H1 (cell line): Measurements from ENCODE around the gene CIB2. TPM values are rescaled to one million over a fixed set of nuclear protein-coding genes. Genes with fewer than 3 reads are reported as not detected.

Source experiments
- CTCF ChIA-PET: fragments of 300-600 bp; sonication (Branson Sonifier 250); formaldehyde crosslinking; loops from one replicate; lab custom pipeline; 2021; ENCODE audit not compliant: partially characterized antibody; lab: Charles Lee
- POLR2A ChIA-PET: fragments of 300-600 bp; sonication (Branson Sonifier 250); formaldehyde crosslinking; loops from one replicate; lab custom pipeline; 2021; ENCODE audit warnings: inconsistent platforms; ENCODE audit not compliant: partially characterized antibody; lab: Charles Lee
- DNase-seq, 2 experiments: peaks; one replicate each; pipeline versions ENCODE4 v3.0.0 to v3.0.0-alpha.2; 2010 to 2022; ENCODE audit warnings: low spot score in 2 of 2, low read depth in 1 of 2, mixed read lengths in 1 of 2
- FAIRE-seq: peaks from 2 replicates; lab custom pipeline; 2011; peaks lifted over from hg19 to GRCh38; lab: Jason Lieb, UNC
- H2AFZ ChIP-seq: 2 replicates; pipeline ENCODE4 v1.8.1; 2012; ENCODE audit warnings: low read length, inconsistent platforms
- H2AK5ac ChIP-seq: 2 replicates; pipeline ENCODE4 v1.6.1; 2013; ENCODE audit warnings: low read depth, low read length
- H2BK120ac ChIP-seq: replicated peaks from 2 replicates; pipeline ENCODE3; 2013; ENCODE audit warnings: low read depth, low read length, inconsistent platforms
- H2BK12ac ChIP-seq: 2 replicates; pipeline ENCODE4 v1.6.1; 2013; ENCODE audit warnings: low read depth, low read length
- H2BK15ac ChIP-seq: 2 replicates; pipeline ENCODE4 v1.6.1; 2013; ENCODE audit warnings: low read length
- H2BK20ac ChIP-seq: 2 replicates; pipeline ENCODE4 v1.6.1; 2013; ENCODE audit warnings: low read length
- H2BK5ac ChIP-seq: 2 replicates; pipeline ENCODE4 v1.6.1; 2013; ENCODE audit warnings: low read depth, low read length
- H3K14ac ChIP-seq: 2 replicates; pipeline ENCODE4 v1.6.1; 2013; ENCODE audit warnings: inconsistent platforms; ENCODE audit not compliant: insufficient read length
- H3K18ac ChIP-seq: 2 replicates; pipeline ENCODE4 v1.6.1; 2013; ENCODE audit warnings: low read length; ENCODE audit errors: extremely low read depth
- H3K23ac ChIP-seq: 2 replicates; pipeline ENCODE4 v1.6.1; 2013; ENCODE audit warnings: inconsistent platforms; ENCODE audit not compliant: insufficient read length
- H3K23me2 ChIP-seq: 2 replicates; pipeline ENCODE4 v1.6.1; 2013; ENCODE audit warnings: low read depth, low read length
- H3K27ac ChIP-seq: 2 replicates; pipeline ENCODE4 v1.6.1; 2011; ENCODE audit warnings: low read depth, low read length, inconsistent platforms
- H3K27me3 ChIP-seq, 4 experiments: replicated peaks in 1 of 4; 1 replicate in 1 of 4; 2 replicates in 3 of 4; pipeline versions ENCODE4 v1.6.1 to v1.8.1; 2011 to 2013; ENCODE audit warnings: low read length in 3 of 4, mild to moderate bottlenecking in 3 of 4, inconsistent platforms in 2 of 4, mixed read lengths in 2 of 4, moderate library complexity in 1 of 4; ENCODE audit not compliant: control insufficient read depth in 3 of 4, insufficient read depth in 3 of 4; ENCODE audit errors: extremely low read depth in 1 of 4
- H3K36me3 ChIP-seq, 4 experiments: 2 replicates each; pipeline versions ENCODE4 v1.6.1 to v1.8.1; 2011 to 2013; ENCODE audit warnings: mild to moderate bottlenecking in 4 of 4, low read length in 3 of 4, moderate library complexity in 2 of 4, control low read depth in 1 of 4, inconsistent platforms in 1 of 4; ENCODE audit not compliant: insufficient read depth in 4 of 4, control insufficient read depth in 2 of 4
- H3K4ac ChIP-seq: replicated peaks from 2 replicates; pipeline ENCODE3; 2013; ENCODE audit warnings: low read length, low read depth, mixed read lengths, inconsistent platforms; ENCODE audit not compliant: insufficient read length
- H3K4me1 ChIP-seq, 4 experiments: replicated peaks in 1 of 4; 1 replicate in 1 of 4; 2 replicates in 3 of 4; pipeline versions ENCODE4 v1.6.1 to v1.8.1; 2011 to 2013; ENCODE audit warnings: low read length in 3 of 4, inconsistent platforms in 2 of 4, mixed read lengths in 1 of 4; ENCODE audit not compliant: insufficient read depth in 4 of 4, control insufficient read depth in 3 of 4
- H3K4me2 ChIP-seq, 2 experiments: 2 replicates each; pipeline versions ENCODE4 v1.6.1 to v1.8.1; 2011 to 2013; ENCODE audit warnings: low read depth in 2 of 2, low read length in 2 of 2, control low read depth in 1 of 2, inconsistent platforms in 1 of 2, mild to moderate bottlenecking in 1 of 2; ENCODE audit not compliant: insufficient read depth in 1 of 2
- H3K4me3 ChIP-seq, 4 experiments: fragments of 200-600, 300-600 bp in 1 of 4; sonication (generic), shearing (Covaris generic), sonication (Bioruptor Twin) in 1 of 4; 2 replicates each; pipeline versions ENCODE4 v1.5.1 to v1.8.1; 2011 to 2016; ENCODE audit warnings: low read length in 4 of 4, low read depth in 3 of 4, control low read depth in 2 of 4, inconsistent platforms in 2 of 4, mild to moderate bottlenecking in 2 of 4, mixed read lengths in 1 of 4, moderate library complexity in 1 of 4; ENCODE audit not compliant: insufficient read depth in 2 of 4; ENCODE audit errors: extremely low read depth in 1 of 4
- H3K56ac ChIP-seq: replicated peaks from 2 replicates; pipeline ENCODE3; 2013; ENCODE audit warnings: low read depth, mild to moderate bottlenecking, mixed read lengths, low read length, inconsistent platforms; ENCODE audit not compliant: insufficient read length
- H3K79me1 ChIP-seq: 2 replicates; pipeline ENCODE4 v1.6.1; 2013; ENCODE audit warnings: low read depth, low read length, control low read depth
- H3K79me2 ChIP-seq, 2 experiments: 2 replicates each; pipeline versions ENCODE4 v1.6.1 to v1.8.1; 2012 to 2013; ENCODE audit warnings: low read length in 2 of 2, mild to moderate bottlenecking in 2 of 2, inconsistent platforms in 1 of 2; ENCODE audit not compliant: insufficient read depth in 2 of 2, control insufficient read depth in 1 of 2
- H3K9ac ChIP-seq, 4 experiments: replicated peaks in 1 of 4; 1 replicate in 1 of 4; 2 replicates in 3 of 4; pipeline versions ENCODE4 v1.6.1 to v1.8.1; 2011 to 2013; ENCODE audit warnings: low read depth in 3 of 4, low read length in 3 of 4, control low read depth in 2 of 4, mild to moderate bottlenecking in 2 of 4, moderate library complexity in 2 of 4, inconsistent platforms in 1 of 4; ENCODE audit errors: extremely low read depth in 1 of 4
- H3K9me3 ChIP-seq, 2 experiments: 2 replicates each; pipeline versions ENCODE4 v1.6.1 to v1.8.1; 2012 to 2013; ENCODE audit warnings: mild to moderate bottlenecking in 2 of 2, moderate library complexity in 2 of 2, control low read depth in 1 of 2, inconsistent platforms in 1 of 2, low read depth in 1 of 2, low read length in 1 of 2, mixed read lengths in 1 of 2; ENCODE audit not compliant: insufficient read depth in 2 of 2
- H4K20me1 ChIP-seq, 2 experiments: replicated peaks in 1 of 2; 2 replicates each; pipeline versions ENCODE3 to v1.8.1; 2011 to 2013; ENCODE audit warnings: inconsistent platforms in 2 of 2, low read length in 2 of 2, mild to moderate bottlenecking in 1 of 2; ENCODE audit not compliant: insufficient read depth in 2 of 2, control insufficient read depth in 1 of 2
- H4K5ac ChIP-seq: 2 replicates; pipeline ENCODE4 v1.6.1; 2013; ENCODE audit warnings: low read length, low read depth, mixed read lengths, inconsistent platforms; ENCODE audit not compliant: insufficient read length
- H4K8ac ChIP-seq: 2 replicates; pipeline ENCODE4 v1.8.0; 2013; ENCODE audit warnings: mild to moderate bottlenecking, moderate library complexity, low read length, inconsistent platforms; ENCODE audit not compliant: insufficient read depth; ENCODE audit errors: extremely low read depth
- H4K91ac ChIP-seq: replicated peaks from 2 replicates; pipeline ENCODE3; 2013; ENCODE audit warnings: low read length, mixed read lengths, inconsistent platforms; ENCODE audit not compliant: insufficient read length
- BACH1 ChIP-seq: IDR thresholded peaks from 2 replicates; pipeline ENCODE4 v1.6.1; 2012; ENCODE audit warnings: low read length, improper control_type of control experiment
- CHD1 ChIP-seq: IDR thresholded peaks from 2 replicates; pipeline ENCODE4 v1.6.1; 2012; ENCODE audit warnings: low read depth, low read length, improper control_type of control experiment
- EP300 ChIP-seq, 2 experiments: IDR thresholded peaks; 1 replicate in 1 of 2; 2 replicates in 1 of 2; pipeline ENCODE4 v1.6.1; 2011 to 2012; ENCODE audit warnings: low read depth in 2 of 2, low read length in 2 of 2, mild to moderate bottlenecking in 2 of 2, borderline replicate concordance in 1 of 2, inconsistent platforms in 1 of 2, moderate library complexity in 1 of 2
- GABPA ChIP-seq: IDR thresholded peaks from 2 replicates; pipeline ENCODE4 v1.6.1; 2011; ENCODE audit warnings: mild to moderate bottlenecking, low read length, moderate library complexity, borderline replicate concordance; ENCODE audit not compliant: insufficient read depth
- GTF2F1 ChIP-seq: IDR thresholded peaks from 2 replicates; pipeline ENCODE4 v1.6.1; 2012; ENCODE audit warnings: low read depth, low read length, improper control_type of control experiment, borderline replicate concordance
- HDAC2 ChIP-seq, 2 experiments: fragments of 300-600 bp in 1 of 2; sonication (generic) in 1 of 2; IDR thresholded peaks; 2 replicates each; pipeline ENCODE4 v1.6.1; 2011 to 2012; ENCODE audit warnings: low read depth in 2 of 2, low read length in 2 of 2, mild to moderate bottlenecking in 2 of 2, moderate library complexity in 2 of 2, borderline replicate concordance in 1 of 2, inconsistent platforms in 1 of 2
- KDM1A ChIP-seq: fragments of 200-600, 300-600 bp; sonication (generic); IDR thresholded peaks from 2 replicates; pipeline ENCODE4 v1.7.1; 2016; ENCODE audit warnings: mild to moderate bottlenecking, low read length, borderline replicate concordance
- KDM5A ChIP-seq: fragments of 200-600 bp; IDR thresholded peaks from 2 replicates; pipeline ENCODE4 v1.7.1; 2012; ENCODE audit warnings: mild to moderate bottlenecking, low read length, inconsistent platforms, mixed read lengths
- RAD21 ChIP-seq, 2 experiments: IDR thresholded peaks in 1 of 2; conservative IDR thresholded peaks in 1 of 2; 2 replicates each; pipeline ENCODE4 v1.6.1; 2011; ENCODE audit warnings: low read depth in 2 of 2, low read length in 2 of 2, improper control_type of control experiment in 1 of 2, inconsistent platforms in 1 of 2, mild to moderate bottlenecking in 1 of 2, moderate library complexity in 1 of 2
- RFX5 ChIP-seq: IDR thresholded peaks from 2 replicates; pipeline ENCODE4 v1.6.1; 2011; ENCODE audit warnings: low read depth, low read length, improper control_type of control experiment, borderline replicate concordance
- SIX5 ChIP-seq: IDR thresholded peaks from 2 replicates; pipeline ENCODE4 v1.6.1; 2011; ENCODE audit warnings: mild to moderate bottlenecking, low read depth, low read length
- SP2 ChIP-seq: IDR thresholded peaks from 2 replicates; pipeline ENCODE4 v1.6.1; 2012; ENCODE audit warnings: mild to moderate bottlenecking, low read length, inconsistent platforms
- SRF ChIP-seq: IDR thresholded peaks from 2 replicates; pipeline ENCODE4 v1.6.1; 2011; ENCODE audit warnings: mild to moderate bottlenecking, low read depth, low read length, moderate library complexity
- WGBS, 2 experiments: shearing (Covaris generic) in 1 of 2; methylation state at CpG; one replicate each; pipeline versions ENCODE4 v1.1.6 to v1.1.7; 2013 to 2015; ENCODE audit warnings: low lambda C conversion rate in 2 of 2, mixed read lengths in 2 of 2, inconsistent platforms in 1 of 2, low coverage in 1 of 2, missing lambda C conversion rate in 1 of 2; ENCODE audit not compliant: insufficient replicate concordance in 2 of 2, insufficient coverage in 1 of 2, insufficient read length in 1 of 2; ENCODE audit errors: extremely low coverage in 1 of 2, missing lambda C conversion rate in 1 of 2; 5-methylcytosine and 5-hydroxymethylcytosine counted together
- polyA plus RNA-seq, 7 experiments: library from polyadenylated mRNA; depleted of rRNA in 3 of 7; stranded (reverse) in 5 of 7; unstranded in 2 of 7; fragments of >200 nt in 5 of 7; fragments of 200-250 nt in 2 of 7; gene quantifications; 1 replicate in 5 of 7; 2 replicates in 1 of 7; 4 replicates in 1 of 7; pipeline versions ENCODE4 v1.2.1 to v1.2.3, GENCODE V29; 2011 to 2013; ENCODE audit warnings: missing spikeins in 2 of 7, mixed read lengths in 2 of 7
- total RNA-seq: library from RNA; stranded (reverse); fragmentation: NEBNext Ultra II Directional; extraction: Animal tissue kit (Norgen Biotek cat#: 25700); gene quantifications from 2 replicates; pipeline ENCODE4 v1.2.1, GENCODE V29; 2021

Gene CIB2
- total and polyA plus RNA-seq, 2 of the 8 experiments (the other 6 are each of a cell fraction or from before 2014, with no cell fraction given): 41.5 to 45.8 TPM

- POLR2A ChIA-PET: interaction anchor here (1.7 kb wide), 1 partner anchor 17 kb away, joined by 5 read pairs; no protein-coding TSS in a partner anchor
- 97% methylated on average over 2 of the region's 2 CpGs; no CpG with 5 or more reads in 1 of the 2 experiments for WGBS, 2 experiments
- DNase-seq (no peak), FAIRE-seq (no peak)
- no peak overlapping the region for H2AK5ac ChIP-seq
- H4K20me1 ChIP-seq: no peaks in the 10 kb centered on the region
- H3K56ac ChIP-seq: no peak overlapping the region
- H2BK120ac ChIP-seq: no peak overlapping the region
- no peak overlapping the region for H2BK12ac ChIP-seq
- CTCF ChIA-PET: interaction anchor here (0.6 to 16.8 kb wide), 9 partner anchors 12 to 328 kb away, joined by 3 to 226 read pairs (median 3); no protein-coding TSS in a partner anchor
- peaks cover 0 to 4% (median 1%) of the 10 kb centered on the region in 4 experiments; a peak in 2 of 8 replicates for H3K36me3 ChIP-seq
- no peak overlapping the region for H2AFZ ChIP-seq
- H3K9ac ChIP-seq: no peak overlapping the region
- H3K4me2 ChIP-seq: no peak overlapping the region
- no peak overlapping the region for H4K5ac ChIP-seq
- no peak overlapping the region for H3K27ac ChIP-seq
- H4K8ac ChIP-seq: no peak overlapping the region
- no peak overlapping the region for H2BK15ac ChIP-seq
- no peak overlapping the region for H2BK20ac ChIP-seq
- no peak overlapping the region for H3K23ac ChIP-seq
- no peak overlapping the region for H3K14ac ChIP-seq
- no peak overlapping the region for H3K4ac ChIP-seq
- no peaks in the 10 kb centered on the region for H3K23me2 ChIP-seq
- no peaks in the 10 kb centered on the region for H3K79me1 ChIP-seq
- no peaks in the 10 kb centered on the region for H3K79me2 ChIP-seq
- H3K18ac ChIP-seq: no peak overlapping the region
- H4K91ac ChIP-seq: no peak overlapping the region
- H3K27me3 ChIP-seq: no peaks in the 10 kb centered on the region
- no peaks in the 10 kb centered on the region for H3K4me1 ChIP-seq
- no peak overlapping the region for H3K4me3 ChIP-seq
- no peaks in the 10 kb centered on the region for H3K9me3 ChIP-seq
- no peak overlapping the region for H2BK5ac ChIP-seq
- TF ChIP-seq SIX5: no peak
- no peak for TF ChIP-seq RFX5
- TF ChIP-seq EP300 (IDR thresholded peaks at IDR 0.05; ENCODE audit: borderline replicate concordance in 1 of 2, low read depth in 2 of 2, low read length in 2 of 2): no peak
- no peak for TF ChIP-seq SP2
- TF ChIP-seq CHD1: no peak
- TF ChIP-seq KDM5A: no peak
- TF ChIP-seq HDAC2 (IDR thresholded peaks at IDR 0.05; ENCODE audit: borderline replicate concordance in 1 of 2, low read depth in 2 of 2, low read length in 2 of 2): no peak
- no peak for TF ChIP-seq GTF2F1
- no peak for TF ChIP-seq SRF
- TF ChIP-seq KDM1A: no peak
- no peak for TF ChIP-seq BACH1
- TF ChIP-seq RAD21 (IDR thresholded peaks at IDR 0.05 in 1 of 2, conservative IDR thresholded peaks at IDR 0.05 in 1 of 2; ENCODE audit: low read depth in 2 of 2, low read length in 2 of 2): no peak
- no peak for TF ChIP-seq GABPA
Measured at GRCh38 chr15:78100886-78101285, 30.4 kb downstream of the CIB2 start.
